Activated T-cell treated with anti-CD3 and anti-CD28 coated beads for 48 hours (primary cell): ENCODE measurements around the gene SYCP2.
"Not testable (repeated sequence)": the region's sequence is repeated elsewhere in the genome, so short reads cannot be mapped to it uniquely, and the experiment has no call there.

Experiments
- DNase-seq: peaks from one replicate; pipeline ENCODE4 v3.0.0-alpha.2; 2020; ENCODE audit warnings: low read depth

Gene SYCP2

DNA sequence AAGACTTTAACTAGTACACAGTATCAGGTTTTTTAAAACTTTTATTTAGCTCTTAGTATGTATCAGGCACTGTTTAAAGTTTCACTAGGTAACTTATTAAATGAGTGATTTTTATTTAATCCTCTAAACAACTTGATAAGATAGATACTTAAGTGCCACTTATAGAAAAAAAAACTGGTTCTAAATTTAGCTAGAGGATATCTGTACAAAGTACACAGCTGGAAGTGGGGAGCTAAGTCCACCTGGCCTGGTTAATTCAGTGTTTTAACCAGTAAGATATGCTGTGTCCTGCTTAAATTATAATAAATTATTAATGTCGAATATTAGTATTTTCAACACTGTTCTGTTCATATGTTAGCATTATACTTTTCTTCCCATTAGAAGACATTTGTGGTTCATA lies 37.5 kb downstream of the SYCP2 start:
- no peak for DNase-seq

- no peak for DNase-seq
These were observed 41.9 kb downstream of the SYCP2 start for GRCh38 chr20:59891581-59891980.

- DNase-seq, result not testable (repeated sequence)
These were observed 43.4 kb downstream of the SYCP2 start for GRCh38 chr20:59890035-59890434.

GRCh38 chr20:59888050-59888449 lies 45.4 kb downstream of the SYCP2 start:
- no peak for DNase-seq

GRCh38 chr20:59884494-59884893 lies 48.9 kb downstream of the SYCP2 start:
- no peak for DNase-seq

- no peak for DNase-seq
These were observed 53.2 kb downstream of the SYCP2 start for GRCh38 chr20:59880198-59880597.

DNA sequence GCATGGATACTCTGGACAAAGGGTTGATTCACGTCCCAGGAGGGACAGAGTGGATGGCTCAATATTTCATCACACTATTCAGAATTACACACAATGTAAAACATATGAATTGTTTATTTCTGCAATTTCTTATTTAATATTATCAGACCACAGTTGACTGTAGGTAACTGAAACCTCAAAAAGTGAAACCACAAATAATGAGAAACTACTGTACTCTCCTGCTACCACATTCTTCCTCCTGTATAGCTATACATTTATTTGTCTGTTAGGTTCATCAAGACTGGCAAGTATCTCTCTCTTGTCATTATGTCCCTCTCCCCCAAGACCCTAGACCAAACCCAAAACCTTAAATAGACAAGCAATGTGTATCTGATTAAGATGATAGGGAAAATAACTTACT lies 60.0 kb downstream of the SYCP2 start:
- no peak for DNase-seq

- DNase-seq, result no peak
These were observed 62.3 kb downstream of the SYCP2 start for GRCh38 chr20:59871096-59871495.

GRCh38 chr20:59866338-59866737 lies 67.1 kb downstream of the SYCP2 start:
- no peak for DNase-seq

DNA sequence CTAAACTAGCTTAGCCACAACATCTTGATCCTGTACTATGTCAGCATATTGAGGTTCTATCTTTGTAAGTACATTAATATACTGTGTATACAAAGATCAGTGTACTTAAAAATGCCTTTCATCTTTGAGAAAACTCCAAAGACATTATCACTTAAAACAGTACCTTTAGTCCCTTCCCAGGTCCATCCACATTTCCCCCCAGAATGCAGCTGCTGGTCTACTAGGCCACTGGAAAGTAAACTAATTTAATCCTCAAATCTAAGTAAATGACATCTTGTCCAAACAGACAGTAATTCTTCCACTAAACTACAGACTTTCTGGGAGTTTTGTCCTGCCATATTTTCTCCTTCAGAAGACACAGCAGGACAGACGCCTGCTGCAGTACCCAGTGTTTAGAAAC lies 68.7 kb downstream of the SYCP2 start:
- no peak for DNase-seq

- DNase-seq, result no peak
These were observed 70.4 kb downstream of the SYCP2 start for GRCh38 chr20:59863058-59863457.

DNA sequence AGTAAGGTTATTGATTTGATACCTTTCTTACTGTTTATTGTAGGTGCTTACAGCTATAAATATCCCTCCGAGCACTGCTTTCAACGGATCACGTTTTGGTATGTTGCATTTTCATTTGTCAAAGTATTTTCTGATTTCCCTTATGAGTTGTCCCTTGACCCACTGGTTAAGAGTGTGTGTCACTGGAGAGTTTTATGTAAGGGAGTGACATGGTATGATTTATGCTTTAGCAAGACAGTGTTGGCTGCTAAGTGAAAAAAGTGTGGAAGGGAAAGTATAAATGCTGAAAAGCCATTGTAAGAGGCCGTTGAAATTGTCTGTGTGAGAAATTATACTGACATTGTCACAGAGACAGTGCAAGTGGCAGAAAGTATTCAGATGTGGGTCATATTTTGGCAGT lies 72.0 kb downstream of the SYCP2 start:
- no peak for DNase-seq

GRCh38 chr20:59858425-59858824 lies 75.0 kb downstream of the SYCP2 start:
- DNase-seq, result no peak

DNA sequence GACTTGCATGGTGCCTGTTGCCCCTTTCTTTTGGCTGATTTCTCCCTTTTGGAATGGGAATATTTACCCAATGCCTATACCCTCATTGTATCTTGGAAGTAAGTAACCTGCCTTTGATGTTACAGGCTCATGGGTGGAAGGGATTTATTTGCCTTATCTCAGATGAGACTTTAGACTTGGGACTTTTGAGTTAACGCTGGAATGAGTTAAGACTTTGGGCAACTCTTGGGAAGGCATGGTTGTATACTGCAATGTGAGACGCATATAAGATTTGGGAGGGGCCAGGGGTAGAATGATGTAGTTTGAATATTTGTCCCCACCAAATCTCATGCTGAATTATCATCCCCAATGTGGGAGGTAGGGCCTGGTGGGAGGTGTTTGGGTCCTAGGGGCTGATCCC lies 75.5 kb downstream of the SYCP2 start:
- DNase-seq, result no peak

- DNase-seq, result not testable (repeated sequence)
These were observed 76.5 kb downstream of the SYCP2 start for GRCh38 chr20:59856941-59857340.

DNA sequence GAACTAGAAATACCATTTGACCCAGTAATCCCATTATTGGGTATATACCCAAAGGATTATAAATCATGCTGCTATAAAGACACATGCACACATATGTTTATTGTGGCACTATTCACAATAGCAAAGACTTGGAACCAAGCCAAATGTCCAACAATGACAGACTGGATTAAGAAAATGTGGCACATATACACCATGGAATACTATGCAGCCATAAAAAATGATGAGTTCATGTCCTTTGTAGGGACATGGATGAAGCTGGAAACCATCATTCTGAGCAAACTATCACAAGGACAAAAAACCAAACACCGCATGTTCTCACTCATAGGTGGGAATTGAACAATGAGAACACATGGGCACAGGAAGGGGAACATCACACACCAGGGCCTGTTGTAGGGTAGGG lies 76.9 kb downstream of the SYCP2 start:
- not testable (repeated sequence) for DNase-seq

DNA sequence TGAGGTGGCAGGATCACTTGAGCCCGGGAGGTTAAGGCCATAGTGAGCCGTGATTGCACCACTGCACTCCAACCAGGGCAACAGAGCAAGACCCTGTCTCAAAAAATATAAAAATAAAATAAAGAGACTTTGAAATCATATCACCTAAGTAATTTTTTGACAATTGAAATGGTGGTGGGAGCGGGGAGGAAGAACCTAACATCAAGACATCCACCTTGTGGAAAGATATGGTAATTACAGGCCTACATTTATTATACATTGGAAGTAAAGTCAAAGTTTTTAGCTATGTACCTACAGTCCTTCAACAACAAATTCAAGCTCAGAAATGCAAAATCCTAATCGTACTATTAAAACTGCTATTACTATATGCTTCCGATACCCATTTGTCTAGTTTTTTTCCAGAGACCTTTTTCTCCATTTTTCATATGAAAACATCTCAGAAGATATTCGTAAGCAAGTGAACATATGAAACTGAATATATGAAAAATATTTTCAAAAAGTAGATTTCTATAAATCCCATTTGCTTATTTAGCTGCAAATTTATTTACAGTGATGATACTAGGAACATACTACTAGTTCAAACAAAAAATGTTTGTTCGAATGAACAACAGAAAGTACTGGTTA lies 83.3 kb downstream of the SYCP2 start:
- no peak for DNase-seq

GRCh38 chr20:59848182-59848581 lies 85.3 kb downstream of the SYCP2 start:
- no peak for DNase-seq

DNA sequence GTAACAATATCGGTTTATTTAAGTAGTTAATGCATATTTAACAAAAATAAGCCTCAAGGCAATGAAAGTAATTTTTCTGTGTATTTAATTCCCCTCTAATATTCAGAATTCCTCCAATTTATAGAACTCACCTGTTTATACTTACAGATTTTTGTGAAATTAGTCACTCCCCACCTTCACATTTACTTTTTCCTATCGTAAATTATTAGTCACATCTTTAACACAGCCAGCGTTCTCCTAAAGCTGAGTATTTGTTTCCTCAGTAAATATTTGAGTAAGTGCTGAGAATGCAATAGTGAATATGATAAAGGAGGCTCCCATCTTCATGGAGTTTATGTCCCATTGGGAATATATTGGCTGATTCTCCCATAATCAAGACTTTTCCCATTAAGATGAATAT lies 88.0 kb downstream of the SYCP2 start:
- no peak for DNase-seq

DNA sequence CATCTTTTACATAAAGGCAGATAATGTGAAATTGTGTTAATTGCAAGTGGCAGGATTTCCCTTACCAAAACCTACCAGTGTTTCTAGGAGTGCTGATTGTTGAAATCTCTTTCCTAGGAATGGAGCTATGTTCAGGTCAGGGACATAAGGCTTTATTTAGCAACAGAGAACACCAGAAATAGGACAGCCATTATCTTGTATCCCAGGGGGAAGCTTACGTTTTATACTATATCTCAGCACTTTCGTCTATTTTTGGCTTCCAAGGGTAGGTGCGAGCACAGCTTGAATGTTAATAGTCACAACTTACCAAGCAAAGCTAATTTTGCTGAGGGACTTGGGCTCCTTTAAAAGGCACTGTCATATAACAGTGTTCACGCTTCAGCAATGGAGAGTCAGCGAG lies 94.0 kb downstream of the SYCP2 start:
- DNase-seq, result no peak

GRCh38 chr20:59837623-59838394 lies 95.6 kb downstream of the SYCP2 start:
- no peak for DNase-seq

GRCh38 chr20:59836767-59837166 lies 96.7 kb downstream of the SYCP2 start:
- DNase-seq, result no peak

- no peak for DNase-seq
These were observed 97.7 kb downstream of the SYCP2 start for GRCh38 chr20:59835448-59836395.
